ENCODE measurements around the gene AGPAT4. TPM values are rescaled to one million over a fixed set of nuclear protein-coding genes. Genes with fewer than 3 reads are reported as not detected.

AGPAT4 gene
- total RNA-seq, 1 donor from 2014 or later, result 8.0 TPM

DNA sequence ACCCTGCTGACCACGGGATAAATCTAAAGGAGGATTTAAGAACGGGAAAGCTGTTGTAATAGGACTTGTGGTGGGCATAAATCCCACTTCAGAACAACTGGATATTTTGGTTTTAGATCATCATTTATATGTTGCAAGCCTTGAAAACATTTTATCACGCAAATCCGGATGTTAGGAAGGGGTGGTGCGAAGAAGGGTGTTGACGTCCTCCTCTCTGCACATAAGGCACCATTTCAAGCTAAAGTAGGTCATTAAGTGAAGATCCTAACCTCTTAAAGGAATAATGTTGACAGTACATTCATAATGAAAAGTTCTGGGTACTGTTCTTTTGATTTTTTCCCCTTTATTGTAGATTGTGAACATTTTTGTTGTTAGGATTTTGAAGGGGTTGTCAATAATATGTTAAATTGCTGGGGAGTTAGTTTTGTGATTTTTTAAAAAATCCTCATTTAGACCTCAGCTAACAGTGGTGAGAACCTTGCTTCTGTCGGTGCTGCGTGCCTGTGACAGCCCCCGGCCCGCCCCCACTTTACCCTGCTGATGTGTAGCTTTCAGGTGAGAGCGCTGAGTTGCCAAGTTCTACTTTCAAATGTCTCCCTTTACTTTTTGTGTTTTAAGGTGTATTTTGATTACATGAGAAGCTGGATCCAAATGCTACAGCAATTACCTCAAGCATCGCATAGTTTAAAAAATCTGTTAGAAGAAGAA, 193.4 kb downstream of the AGPAT4 start:
- DNase-seq (ENCODE audit: low spot score), result no peak
